Pancreas (tissue), 10 donors: ENCODE measurements around the gene CRADD. TPM values are rescaled to one million over a fixed set of nuclear protein-coding genes. Genes with fewer than 3 reads are reported as not detected.
A peak's percentile ranks its signal among the peaks of the same experiment; 100 is the strongest.

ENCODE experiments used
- ATAC-seq, 4 donors: fragments of 200-7000 bp; cut with Tn5 transposase; one replicate each; pipeline versions ENCODE4 v1.8.0 to v1.9.1; 2020; ENCODE audit warnings: mild to moderate bottlenecking in 4 of 4, moderate library complexity in 4 of 4
- DNase-seq, 6 donors: peaks; one replicate each; pipeline ENCODE4 v3.0.0-alpha.2; 2020
- FAIRE-seq: peaks from 2 replicates; lab custom pipeline; 2012; peaks lifted over from hg19 to GRCh38; lab: Jason Lieb, UNC
- H3K27ac ChIP-seq, 4 donors: fragments of 200-600 bp; sonication (generic); 1 replicate in 3 of 4; 2 replicates in 1 of 4; pipeline versions ENCODE4 v1.5.0 to v1.8.0; 2020
- H3K27me3 ChIP-seq, 4 donors: fragments of 200-600 bp; one replicate each; pipeline ENCODE4 v1.8.0; 2021
- H3K36me3 ChIP-seq, 3 donors: fragments of 200-600 bp; sonication (generic) in 1 of 3; one replicate each; pipeline versions ENCODE4 v1.5.0 to v1.8.0; 2020 to 2021
- H3K4me1 ChIP-seq, 3 donors: fragments of 200-600 bp; one replicate each; pipeline ENCODE4 v1.8.0; 2021
- H3K4me3 ChIP-seq, 4 donors: fragments of 200-600 bp; sonication (generic) in 2 of 4; one replicate each; pipeline versions ENCODE4 v1.5.0 to v1.8.0; 2020 to 2021
- H3K9me3 ChIP-seq, 4 donors: fragments of 200-600 bp; one replicate each; pipeline ENCODE4 v1.8.0; 2021
- CTCF ChIP-seq, 4 donors: fragments of 200-600 bp; sonication (generic) in 3 of 4; IDR thresholded peaks; one replicate each; pipeline versions ENCODE4 v1.5.0 to v1.8.0; 2021; ENCODE audit warnings: antibody characterized with exemption in 4 of 4
- WGBS, 2 donors: extraction: QIAGEN DNeasy Blood & Tissue Kit; methylation state at CpG; one replicate each; pipeline ENCODE4 v1.1.7; 2013; 5-methylcytosine and 5-hydroxymethylcytosine counted together
- intact Hi-C, 3 donors: fragments of 100-400 bp; cut with DNase I; formaldehyde crosslinking; loops; one replicate each; pipeline versions ENCODE4 v1.11.1 to v1.14.2; 2022
- polyA plus RNA-seq, 2 donors: library from polyadenylated mRNA; stranded (reverse); fragments of 200-250 nt; gene quantifications; one replicate each; pipeline ENCODE4 v1.2.3, GENCODE V29; 2013
- total RNA-seq, 6 donors: library from RNA; stranded (reverse); fragmentation: NEBNext Ultra II Directional in 4 of 6; extraction: Animal tissue kit (Norgen Biotek cat#: 25700) in 4 of 6; gene quantifications; one replicate each; pipeline versions ENCODE4 v1.2.1 to v1.2.4, GENCODE V29; 2021 to 2023
- donor health status: healthy with polysubstance abuse.
- donor health status: DM: no; HTN: no; CAD: no; lungs with moderate emphysema.
- donor health status: DM: no; HTN: no; CAD: no.
- donor health status: control.
- donor health status: control.
- donor health status: Bipolar disorder and iron deficiency.
- donor health status: DM: yes; HTN: yes; CAD: no.
- donor health status: DM: no; HTN: no; CAD: no.
- donor health status: DM: no; HTN: no; CAD: no.
- donor health status: DM: yes; HTN: yes; CAD: no.

CRADD gene
- total and polyA plus RNA-seq, 8 donors, result 5.3 to 12.3 (median 9.2) TPM

GRCh38 chr12:93785249-93786010 lies 108.3 kb downstream of the CRADD start:
- Histone ChIP-seq H3K36me3 (no peaks in the 10 kb centered on the region), H3K27me3 (no peaks in the 10 kb centered on the region), H3K9me3 (no peaks in the 10 kb centered on the region), H3K27ac (peak overlapping the region in 2 of 4 donors; percentile 1 to 38), H3K4me1 (peaks cover 0 to 12% (median 7%) of the 10 kb centered on the region in 3 donors), H3K4me3 (no peak overlapping the region)
- intact Hi-C loops, result no loop called here
- ATAC-seq (peak; percentile 63 to 90 (median 83)), DNase-seq (peak in 1 of 6 donors; percentile 10), FAIRE-seq (peak; percentile 41)
- WGBS, 2 donors, result 79 to 86% methylated on average over 8 of the region's 8 CpGs
- no peak for TF ChIP-seq CTCF (IDR thresholded peaks at IDR 0.05)

- no peak for DNase-seq
- no peaks in the 10 kb centered on the region for H3K36me3 ChIP-seq
- H3K4me1 ChIP-seq, result peaks cover 0 to 12% (median 7%) of the 10 kb centered on the region in 3 donors
- intact Hi-C loops, result no loop called here
- no peak overlapping the region for H3K27ac ChIP-seq
- no peak for TF ChIP-seq CTCF (IDR thresholded peaks at IDR 0.05)
- WGBS, 2 donors, result 86 to 94% methylated on average over 4 of the region's 4 CpGs
- no peak overlapping the region for H3K4me3 ChIP-seq
- ATAC-seq, result no peak
- no peak for FAIRE-seq
- no peaks in the 10 kb centered on the region for H3K9me3 ChIP-seq
- no peaks in the 10 kb centered on the region for H3K27me3 ChIP-seq
These were observed 109.7 kb downstream of the CRADD start for GRCh38 chr12:93786656-93787397.

- ATAC-seq (no peak), DNase-seq (no peak), FAIRE-seq (no peak)
- no peak for TF ChIP-seq CTCF (IDR thresholded peaks at IDR 0.05)
- peaks cover 0 to 12% (median 7%) of the 10 kb centered on the region in 3 donors for H3K4me1 ChIP-seq
- intact Hi-C loops, result no loop called here
- no peaks in the 10 kb centered on the region for H3K36me3 ChIP-seq
- no peaks in the 10 kb centered on the region for H3K9me3 ChIP-seq
- H3K4me3 ChIP-seq, result no peak overlapping the region
- WGBS, 2 donors, result 92 to 98% methylated on average over 3 of the region's 3 CpGs
- no peaks in the 10 kb centered on the region for H3K27me3 ChIP-seq
- H3K27ac ChIP-seq, result no peak overlapping the region
These were observed 111.7 kb downstream of the CRADD start for GRCh38 chr12:93788853-93789252.

GRCh38 chr12:93789767-93790166 lies 112.6 kb downstream of the CRADD start:
- H3K4me1 ChIP-seq, result peaks cover 0 to 3% (median 0%) of the 10 kb centered on the region in 3 donors
- DNase-seq (no peak), FAIRE-seq (no peak), ATAC-seq (no peak)
- 89 to 90% methylated on average over 1 of the region's 1 CpG for WGBS, 2 donors
- intact Hi-C loops, result no loop called here
- no peak overlapping the region for H3K27ac ChIP-seq
- no peak overlapping the region for H3K4me3 ChIP-seq
- no peaks in the 10 kb centered on the region for H3K36me3 ChIP-seq
- no peaks in the 10 kb centered on the region for H3K9me3 ChIP-seq
- no peaks in the 10 kb centered on the region for H3K27me3 ChIP-seq
- TF ChIP-seq CTCF (IDR thresholded peaks at IDR 0.05), result no peak
